GM13977 (cell line): ENCODE results near the gene MAPK10.

Experiments used
- DNase-seq: peaks from one replicate; pipeline ENCODE4 v3.0.0; 2012; ENCODE audit warnings: low spot score
- CTCF ChIP-seq: IDR thresholded peaks from 2 replicates; pipeline ENCODE4 v1.5.1; 2012; ENCODE audit warnings: mild to moderate bottlenecking, control low read depth; ENCODE audit not compliant: insufficient read depth; ENCODE audit errors: extremely low read depth, missing control alignments
- in situ Hi-C: fragments of 300-500 bp; cut with MboI; formaldehyde crosslinking; loops from one replicate; pipeline ENCODE4 v1.12.0; 2022; ENCODE audit warnings: low sequenced_read_pairs, low pct_unique_long_range_greater_than_20kb, mixed read lengths, inconsistent platforms; ENCODE audit not compliant: unreplicated experiment

The MAPK10 gene

GRCh38 chr4:86001591-86001990 lies 358.3 kb downstream of the MAPK10 start:
- in situ Hi-C loops: no loop called here
- TF ChIP-seq CTCF: no peak
- no peak for DNase-seq

GRCh38 chr4:85995361-85995760 lies 364.5 kb downstream of the MAPK10 start:
- DNase-seq: no peak
- in situ Hi-C loops: no loop called here
- no peak for TF ChIP-seq CTCF

GRCh38 chr4:85994576-85994975 lies 365.3 kb downstream of the MAPK10 start:
- in situ Hi-C loops: no loop called here
- TF ChIP-seq CTCF: no peak
- no peak for DNase-seq

- no peak for TF ChIP-seq CTCF
- in situ Hi-C loops: no loop called here
- no peak for DNase-seq
Observed at GRCh38 chr4:85993641-85994040, 366.2 kb downstream of the MAPK10 start.

GRCh38 chr4:85986266-85986665 lies 373.6 kb downstream of the MAPK10 start:
- DNase-seq: no peak
- in situ Hi-C loops: no loop called here
- no peak for TF ChIP-seq CTCF

- in situ Hi-C loops: no loop called here
- no peak for TF ChIP-seq CTCF
- no peak for DNase-seq
Observed at GRCh38 chr4:85979276-85979675, 380.6 kb downstream of the MAPK10 start.

- in situ Hi-C loops: no loop called here
Observed at GRCh38 chr4:85970535-85970934, 389.3 kb downstream of the MAPK10 start.

More at GRCh38 chr4:85970535-85970934, 389.3 kb downstream of the MAPK10 start:
- TF ChIP-seq CTCF: no peak
- no peak for DNase-seq
